GM04504 (cell line): ENCODE measurements around the gene KCNB1.

Experiments used
- DNase-seq: peaks from one replicate; pipeline ENCODE4 v3.0.0-alpha.2; 2012; ENCODE audit warnings: low read depth

The KCNB1 gene

GRCh38 chr20:49388744-49389143, 93.7 kb downstream of the KCNB1 start:
- DNase-seq = no peak

- DNase-seq = no peak
Measured at GRCh38 chr20:49387581-49387939, 94.9 kb downstream of the KCNB1 start.

- no peak for DNase-seq
Measured at GRCh38 chr20:49386848-49387580, 95.5 kb downstream of the KCNB1 start.

- DNase-seq = peak; percentile 20
Measured at GRCh38 chr20:49385465-49385864, 97.0 kb downstream of the KCNB1 start.

- peak; percentile 10 for DNase-seq
Measured at GRCh38 chr20:49384437-49385434, 97.7 kb downstream of the KCNB1 start.

- DNase-seq = peak; percentile 10
Measured at GRCh38 chr20:49381558-49382493, 100.6 kb downstream of the KCNB1 start.

GRCh38 chr20:49380337-49380780, 102.1 kb downstream of the KCNB1 start:
- DNase-seq = no peak

GRCh38 chr20:49379338-49379737, 103.1 kb downstream of the KCNB1 start:
- no peak for DNase-seq

- DNase-seq = no peak
Measured at GRCh38 chr20:49377326-49377725, 105.1 kb downstream of the KCNB1 start.

- DNase-seq = no peak
Measured at GRCh38 chr20:49375170-49375569, 107.3 kb downstream of the KCNB1 start.

GRCh38 chr20:49372095-49372734, 110.3 kb downstream of the KCNB1 start:
- DNase-seq = no peak

- DNase-seq = no peak
Measured at GRCh38 chr20:49368596-49368995, 113.9 kb downstream of the KCNB1 start.

GRCh38 chr20:49367113-49367512, 115.4 kb downstream of the KCNB1 start:
- no peak for DNase-seq

- DNase-seq = no peak
Measured at GRCh38 chr20:49366687-49367086, 115.8 kb downstream of the KCNB1 start.

- no peak for DNase-seq
Measured at GRCh38 chr20:49361862-49362660, 120.4 kb downstream of the KCNB1 start.

GRCh38 chr20:49360242-49360968, 122.1 kb downstream of the KCNB1 start:
- DNase-seq = no peak

GRCh38 chr20:49356676-49357075, 125.8 kb downstream of the KCNB1 start:
- DNase-seq = no peak

GRCh38 chr20:49354673-49355072, 127.8 kb downstream of the KCNB1 start:
- no peak for DNase-seq

GRCh38 chr20:49353348-49353747, 129.1 kb downstream of the KCNB1 start:
- DNase-seq = no peak

GRCh38 chr20:49352751-49353150, 129.7 kb downstream of the KCNB1 start:
- DNase-seq = no peak
